HL-60 (cell line): ENCODE results near the gene NOVA1.

Experiments used
- DNase-seq, 2 experiments: peaks; one replicate each; pipeline ENCODE4 v3.0.0-alpha.2; 2010 to 2020; ENCODE audit warnings: low read depth in 1 of 2, low spot score in 1 of 2
- H3K27ac ChIP-seq: fragments of 250-450 bp; sonication (Bioruptor Pico); replicated peaks from 2 replicates; pipeline ENCODE4 v1.5.1; 2020; ENCODE audit warnings: mild to moderate bottlenecking, moderate library complexity
- H3K27me3 ChIP-seq: fragments of 250-450 bp; sonication (Bioruptor Pico); 2 replicates; pipeline ENCODE4 v1.5.1; 2021; ENCODE audit warnings: mild to moderate bottlenecking, moderate library complexity; ENCODE audit not compliant: insufficient read depth, poor library complexity, severe bottlenecking
- H3K4me3 ChIP-seq: replicated peaks from 2 replicates; pipeline ENCODE4 v1.5.1; 2011; ENCODE audit warnings: mild to moderate bottlenecking, control low read depth, low read length; ENCODE audit not compliant: insufficient read depth
- CTCF ChIP-seq: IDR thresholded peaks from one replicate; pipeline ENCODE4 v1.5.1; 2011; ENCODE audit warnings: low read length, control low read depth, inconsistent platforms; ENCODE audit not compliant: insufficient read depth
- GABPA ChIP-seq: IDR thresholded peaks from 2 replicates; pipeline ENCODE4 v1.6.1; 2012; ENCODE audit warnings: low read depth
- POLR2AphosphoS5 ChIP-seq: IDR thresholded peaks from 2 replicates; pipeline ENCODE4 v1.6.1; 2012; ENCODE audit warnings: low read depth
- SPI1 ChIP-seq: IDR thresholded peaks from 2 replicates; pipeline ENCODE4 v1.6.1; 2012; ENCODE audit warnings: low read depth, mild to moderate bottlenecking, borderline replicate concordance
- TF ChIP-seq, protein P1 (sequence below): IDR thresholded peaks from 2 replicates; pipeline ENCODE4 v1.6.1; 2012; ENCODE audit warnings: low read depth; ENCODE audit not compliant: insufficient replicate concordance

The NOVA1 gene

GRCh38 chr14:26525085-26525484 lies 72.7 kb downstream of the NOVA1 start:
- H3K27me3 ChIP-seq, result no peaks in the 10 kb centered on the region
- DNase-seq, result no peak
- H3K27ac ChIP-seq, result no peak overlapping the region
- TF ChIP-seq, protein P1, sequence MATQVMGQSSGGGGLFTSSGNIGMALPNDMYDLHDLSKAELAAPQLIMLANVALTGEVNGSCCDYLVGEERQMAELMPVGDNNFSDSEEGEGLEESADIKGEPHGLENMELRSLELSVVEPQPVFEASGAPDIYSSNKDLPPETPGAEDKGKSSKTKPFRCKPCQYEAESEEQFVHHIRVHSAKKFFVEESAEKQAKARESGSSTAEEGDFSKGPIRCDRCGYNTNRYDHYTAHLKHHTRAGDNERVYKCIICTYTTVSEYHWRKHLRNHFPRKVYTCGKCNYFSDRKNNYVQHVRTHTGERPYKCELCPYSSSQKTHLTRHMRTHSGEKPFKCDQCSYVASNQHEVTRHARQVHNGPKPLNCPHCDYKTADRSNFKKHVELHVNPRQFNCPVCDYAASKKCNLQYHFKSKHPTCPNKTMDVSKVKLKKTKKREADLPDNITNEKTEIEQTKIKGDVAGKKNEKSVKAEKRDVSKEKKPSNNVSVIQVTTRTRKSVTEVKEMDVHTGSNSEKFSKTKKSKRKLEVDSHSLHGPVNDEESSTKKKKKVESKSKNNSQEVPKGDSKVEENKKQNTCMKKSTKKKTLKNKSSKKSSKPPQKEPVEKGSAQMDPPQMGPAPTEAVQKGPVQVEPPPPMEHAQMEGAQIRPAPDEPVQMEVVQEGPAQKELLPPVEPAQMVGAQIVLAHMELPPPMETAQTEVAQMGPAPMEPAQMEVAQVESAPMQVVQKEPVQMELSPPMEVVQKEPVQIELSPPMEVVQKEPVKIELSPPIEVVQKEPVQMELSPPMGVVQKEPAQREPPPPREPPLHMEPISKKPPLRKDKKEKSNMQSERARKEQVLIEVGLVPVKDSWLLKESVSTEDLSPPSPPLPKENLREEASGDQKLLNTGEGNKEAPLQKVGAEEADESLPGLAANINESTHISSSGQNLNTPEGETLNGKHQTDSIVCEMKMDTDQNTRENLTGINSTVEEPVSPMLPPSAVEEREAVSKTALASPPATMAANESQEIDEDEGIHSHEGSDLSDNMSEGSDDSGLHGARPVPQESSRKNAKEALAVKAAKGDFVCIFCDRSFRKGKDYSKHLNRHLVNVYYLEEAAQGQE, result no peak
- TF ChIP-seq GABPA (no peak), SPI1 (no peak), POLR2AphosphoS5 (no peak), CTCF (no peak)
- no peak overlapping the region for H3K4me3 ChIP-seq

DNA sequence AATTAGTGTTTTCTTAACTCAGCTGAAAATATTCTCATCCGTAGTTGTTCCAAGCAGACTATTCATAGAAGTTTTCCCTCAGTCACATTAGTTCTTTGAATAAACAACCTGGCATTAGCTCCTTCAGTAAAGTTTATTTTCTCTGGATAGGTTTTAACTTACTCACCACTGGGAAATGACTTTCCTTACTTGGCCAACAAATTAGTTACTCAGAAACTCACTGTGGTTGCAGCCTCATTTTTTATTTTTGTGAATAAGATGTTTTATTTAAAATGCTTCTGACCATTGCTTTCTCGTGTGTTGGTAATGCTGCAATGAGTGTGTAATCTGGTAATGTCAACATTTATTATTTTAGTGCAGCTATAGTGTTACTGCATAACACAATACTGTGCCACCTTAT lies 74.9 kb downstream of the NOVA1 start:
- no peak for TF ChIP-seq SPI1
- TF ChIP-seq GABPA, result no peak
- TF ChIP-seq POLR2AphosphoS5, result no peak
- TF ChIP-seq CTCF, result no peak
- TF ChIP-seq, protein P1, result no peak
- DNase-seq, result no peak

GRCh38 chr14:26517771-26518170 lies 80.1 kb downstream of the NOVA1 start:
- TF ChIP-seq, protein P1, result no peak
- TF ChIP-seq GABPA (no peak), POLR2AphosphoS5 (no peak), SPI1 (no peak), CTCF (no peak)
- Histone ChIP-seq H3K27ac (no peak overlapping the region), H3K27me3 (no peaks in the 10 kb centered on the region), H3K4me3 (no peak overlapping the region)
- DNase-seq, result no peak

More for the DNA sequence above, 74.9 kb downstream of the NOVA1 start:
- H3K27me3 ChIP-seq, result no peaks in the 10 kb centered on the region
- H3K4me3 ChIP-seq, result no peak overlapping the region
- no peak overlapping the region for H3K27ac ChIP-seq
